Measurements from ENCODE around the gene TTC4. TPM values are rescaled to one million over a fixed set of nuclear protein-coding genes. Genes with fewer than 3 reads are reported as not detected.
A peak's percentile ranks its signal among the peaks of the same experiment; 100 is the strongest.

Gene TTC4
- total and polyA plus RNA-seq, 2 donors from 2014 or later = 18.0 to 21.5 TPM

DNA sequence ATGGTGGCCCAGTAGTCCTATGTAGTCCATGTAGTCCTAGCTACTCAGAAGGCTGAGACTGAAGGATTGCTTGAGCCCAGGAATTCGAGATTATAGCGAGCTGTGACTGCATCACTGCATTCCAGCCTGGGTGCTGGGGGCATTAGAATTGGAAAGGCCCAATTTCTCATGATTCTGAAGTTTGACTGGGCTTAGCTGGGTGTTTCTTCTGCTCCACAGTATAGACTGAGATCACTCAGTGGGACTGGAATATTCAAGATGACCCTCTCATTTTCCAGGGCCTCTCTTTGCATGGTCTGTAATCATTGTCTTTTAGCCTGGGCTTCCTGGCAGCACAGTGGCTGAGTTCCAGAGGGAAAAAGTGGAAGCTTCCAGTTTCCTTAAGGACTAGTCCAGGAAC lies 47.9 kb upstream of the TTC4 start:
- no peak for FAIRE-seq
- no peak overlapping the region for H3K9ac ChIP-seq (ENCODE audit: low read length in 3 of 3)

DNA sequence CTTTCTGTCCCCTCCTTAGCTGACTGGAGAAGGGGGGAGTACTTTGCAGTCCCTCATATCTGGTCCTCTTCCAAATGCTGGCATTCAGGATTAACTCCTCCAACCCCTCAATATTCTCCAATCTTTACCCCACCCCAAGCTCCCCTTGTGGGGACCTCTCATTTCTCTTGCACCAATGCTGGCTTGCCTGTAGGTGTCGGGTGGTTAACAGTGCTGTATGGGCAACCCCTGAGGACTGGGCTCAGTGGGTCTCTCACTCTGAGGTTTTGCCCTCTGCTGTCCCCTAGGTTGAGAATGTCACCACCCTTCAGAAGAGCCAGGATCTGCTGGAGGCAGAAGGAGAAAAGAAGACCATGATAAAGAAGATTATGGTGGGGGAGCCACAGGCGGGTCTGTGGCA lies 47.1 kb upstream of the TTC4 start:
- no peak overlapping the region for H3K9ac ChIP-seq (ENCODE audit: low read length in 3 of 3)
- no peak overlapping the region for H3K4me3 ChIP-seq (ENCODE audit: low read length in 3 of 3)
- intact Hi-C loops (cut with DNase I) = no loop called here
- H3K9me3 ChIP-seq (ENCODE audit: control insufficient read depth in 2 of 3, insufficient read depth in 1 of 3, low read length in 3 of 3) = no peaks in the 10 kb centered on the region
- H3K27me3 ChIP-seq (ENCODE audit: control insufficient read depth, insufficient read depth, low read length) = no peaks in the 10 kb centered on the region
- DNase-seq (no peak), FAIRE-seq (no peak)
- no peaks in the 10 kb centered on the region for H3K4me1 ChIP-seq (ENCODE audit: control insufficient read depth in 2 of 3, insufficient read depth in 2 of 3, low read depth in 1 of 3, low read length in 3 of 3)
- no peak overlapping the region for H3K27ac ChIP-seq (ENCODE audit: low read depth in 2 of 2, low read length in 2 of 2)
- H3K36me3 ChIP-seq (ENCODE audit: control insufficient read depth in 2 of 3, insufficient read depth in 3 of 3, low read length in 3 of 3) = peaks cover 0 to 3% (median 3%) of the 10 kb centered on the region in 3 donors
- TF ChIP-seq, protein P1, sequence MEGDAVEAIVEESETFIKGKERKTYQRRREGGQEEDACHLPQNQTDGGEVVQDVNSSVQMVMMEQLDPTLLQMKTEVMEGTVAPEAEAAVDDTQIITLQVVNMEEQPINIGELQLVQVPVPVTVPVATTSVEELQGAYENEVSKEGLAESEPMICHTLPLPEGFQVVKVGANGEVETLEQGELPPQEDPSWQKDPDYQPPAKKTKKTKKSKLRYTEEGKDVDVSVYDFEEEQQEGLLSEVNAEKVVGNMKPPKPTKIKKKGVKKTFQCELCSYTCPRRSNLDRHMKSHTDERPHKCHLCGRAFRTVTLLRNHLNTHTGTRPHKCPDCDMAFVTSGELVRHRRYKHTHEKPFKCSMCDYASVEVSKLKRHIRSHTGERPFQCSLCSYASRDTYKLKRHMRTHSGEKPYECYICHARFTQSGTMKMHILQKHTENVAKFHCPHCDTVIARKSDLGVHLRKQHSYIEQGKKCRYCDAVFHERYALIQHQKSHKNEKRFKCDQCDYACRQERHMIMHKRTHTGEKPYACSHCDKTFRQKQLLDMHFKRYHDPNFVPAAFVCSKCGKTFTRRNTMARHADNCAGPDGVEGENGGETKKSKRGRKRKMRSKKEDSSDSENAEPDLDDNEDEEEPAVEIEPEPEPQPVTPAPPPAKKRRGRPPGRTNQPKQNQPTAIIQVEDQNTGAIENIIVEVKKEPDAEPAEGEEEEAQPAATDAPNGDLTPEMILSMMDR (IDR thresholded peaks at IDR 0.05; ENCODE audit: borderline replicate concordance, extremely low read depth, insufficient read depth) = no peak

More for the DNA sequence above, 47.9 kb upstream of the TTC4 start:
- Histone ChIP-seq H3K9me3 (ENCODE audit: control insufficient read depth in 2 of 3, insufficient read depth in 1 of 3, low read length in 3 of 3) (no peaks in the 10 kb centered on the region), H3K4me3 (ENCODE audit: low read length in 3 of 3) (no peak overlapping the region), H3K4me1 (ENCODE audit: control insufficient read depth in 2 of 3, insufficient read depth in 2 of 3, low read depth in 1 of 3, low read length in 3 of 3) (no peaks in the 10 kb centered on the region), H3K27ac (ENCODE audit: low read depth in 2 of 2, low read length in 2 of 2) (no peak overlapping the region), H3K27me3 (ENCODE audit: control insufficient read depth, insufficient read depth, low read length) (no peaks in the 10 kb centered on the region), H3K36me3 (ENCODE audit: control insufficient read depth in 2 of 3, insufficient read depth in 3 of 3, low read length in 3 of 3) (peaks cover 0 to 3% (median 3%) of the 10 kb centered on the region in 3 donors)
- TF ChIP-seq, protein P1 (IDR thresholded peaks at IDR 0.05; ENCODE audit: borderline replicate concordance, extremely low read depth, insufficient read depth) = no peak
- no peak for DNase-seq
- intact Hi-C loops (cut with DNase I) = no loop called here

DNA sequence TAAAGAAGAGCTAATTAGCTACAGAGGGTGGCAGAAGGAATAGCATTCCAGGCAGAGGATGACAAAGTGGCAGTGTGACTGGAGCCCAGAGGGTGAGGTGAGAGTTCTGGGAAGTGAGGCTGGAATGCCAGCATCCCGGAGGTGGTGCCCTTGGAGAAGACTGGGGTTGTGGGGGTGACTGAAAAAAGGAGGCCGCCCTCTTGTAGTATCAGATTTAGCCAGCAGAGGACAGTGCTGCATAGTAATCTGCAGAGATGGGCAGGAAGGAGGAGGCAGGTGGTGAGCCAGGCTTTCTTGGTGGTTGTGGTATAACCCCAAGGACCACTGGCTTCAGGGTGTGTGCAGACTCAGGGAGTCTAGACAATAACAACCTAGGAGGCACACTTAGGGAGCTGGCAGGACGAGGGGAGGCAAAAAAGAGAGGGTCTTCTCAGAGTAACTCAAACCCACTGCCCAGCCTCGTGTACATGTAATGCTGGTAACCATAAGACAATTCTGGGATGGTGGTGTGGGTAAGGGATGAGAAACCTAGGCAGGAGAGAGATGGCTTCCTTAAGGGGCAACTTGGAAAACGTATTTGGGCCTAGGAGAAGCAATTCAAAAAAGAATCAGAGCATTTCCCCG lies 43.6 kb upstream of the TTC4 start:
- no peak for FAIRE-seq
- no peaks in the 10 kb centered on the region for H3K27me3 ChIP-seq (ENCODE audit: control insufficient read depth, insufficient read depth, low read length)
- H3K4me3 ChIP-seq (ENCODE audit: low read length in 3 of 3) = no peak overlapping the region
- no peaks in the 10 kb centered on the region for H3K4me1 ChIP-seq (ENCODE audit: control insufficient read depth in 2 of 3, insufficient read depth in 2 of 3, low read depth in 1 of 3, low read length in 3 of 3)
- H3K27ac ChIP-seq (ENCODE audit: low read depth in 2 of 2, low read length in 2 of 2) = no peak overlapping the region
- H3K9ac ChIP-seq (ENCODE audit: low read length in 3 of 3) = no peak overlapping the region
- TF ChIP-seq, protein P1 (IDR thresholded peaks at IDR 0.05; ENCODE audit: borderline replicate concordance, extremely low read depth, insufficient read depth) = peak; percentile 79
- no peaks in the 10 kb centered on the region for H3K36me3 ChIP-seq (ENCODE audit: control insufficient read depth in 2 of 3, insufficient read depth in 3 of 3, low read length in 3 of 3)
- DNase-seq = peak in 3 of 5 donors; percentile 24 to 63 (median 57)
- no peaks in the 10 kb centered on the region for H3K9me3 ChIP-seq (ENCODE audit: control insufficient read depth in 2 of 3, insufficient read depth in 1 of 3, low read length in 3 of 3)
- intact Hi-C loops (cut with DNase I) = no loop called here
